ENCODE results near the gene YWHAQ. TPM values are rescaled to one million over a fixed set of nuclear protein-coding genes. Genes with fewer than 3 reads are reported as not detected.

The YWHAQ gene
- total and polyA plus RNA-seq, 9 of the 15 experiments (the other 6 are each of a cell fraction or from before 2014, with no cell fraction given), result 63.1 to 359 (median 203) TPM

- Histone ChIP-seq H3K27ac (ENCODE audit: extremely low read depth, low read depth, low read length) (no peak overlapping the region), H2AFZ (ENCODE audit: low read depth, low read length) (no peak overlapping the region), H3K36me3 (ENCODE audit: control insufficient read depth, insufficient read depth, low read length) (no peaks in the 10 kb centered on the region), H3K9ac (ENCODE audit: insufficient read depth in 1 of 2, low read depth in 2 of 2, low read length in 2 of 2) (peak overlapping the region in 1 of 2 experiments; percentile 22; a peak in 1 of 4 replicates), H3K4me1 (replicated peaks in 1 of 2; ENCODE audit: control insufficient read depth in 2 of 2, insufficient read depth in 2 of 2, low read length in 2 of 2) (no peaks in the 10 kb centered on the region; a peak in 1 of 5 replicates), H3K4me2 (ENCODE audit: insufficient read depth, low read length) (no peak overlapping the region), H3K27me3 (ENCODE audit: control insufficient read depth in 2 of 2, insufficient read depth in 2 of 2, low read length in 2 of 2) (peaks cover 11 to 17% of the 10 kb centered on the region in 2 experiments; a peak in 3 of 5 replicates), H3K79me2 (ENCODE audit: control insufficient read depth, insufficient read depth, low read length) (no peaks in the 10 kb centered on the region), H3K4me3 (no peak overlapping the region), H3K9me3 (replicated peaks; ENCODE audit: control insufficient read depth, insufficient read depth, low read depth, low read length) (no peaks in the 10 kb centered on the region), H3K9me1 (ENCODE audit: control insufficient read depth, insufficient read depth, low read length) (no peaks in the 10 kb centered on the region), H4K20me1 (replicated peaks; ENCODE audit: control insufficient read depth, insufficient read depth, low read length) (no peaks in the 10 kb centered on the region)
- CTCF ChIA-PET (ENCODE audit: low intra/inter-chr PET ratio), result no interaction called here
- BruUV-seq (replicated peaks), result no TSS peak
- DNase-seq (ENCODE audit: extremely low read depth in 1 of 4, low spot score in 3 of 4), result no peak
- WGBS (ENCODE audit: insufficient coverage, low coverage, missing lambda C conversion rate), result 3% methylated on average over 7 of the region's 7 CpGs
- ATAC-seq, result no peak; the same call in 2 of the 3 replicates
- in situ Hi-C loops (cut with MboI), result no loop called here
- POLR2A ChIA-PET, result interaction anchor here (0.7 to 1.2 kb wide), 3 partner anchors 9 to 10 kb away, joined by 3 to 5 read pairs (median 3); no protein-coding TSS in a partner anchor
- intact Hi-C loops (cut with micrococcal nuclease), result no loop called here
- FAIRE-seq, result peak; percentile 52
- no peak for TF ChIP-seq UBTF (IDR thresholded peaks at IDR 0.05; ENCODE audit: borderline replicate concordance in 1 of 2, low read depth in 2 of 2, low read length in 2 of 2)
- no peak for TF ChIP-seq CBFB (CRISPR knock-in tag; IDR thresholded peaks at IDR 0.05)
- no peak for TF ChIP-seq GTF3C2 (IDR thresholded peaks at IDR 0.05; ENCODE audit: borderline replicate concordance, extremely low read depth, insufficient read length)
- TF ChIP-seq EWSR1 (IDR thresholded peaks at IDR 0.05; ENCODE audit: borderline replicate concordance, low read depth, partially characterized antibody), result no peak
- no peak for TF ChIP-seq SNAPC5 (CRISPR knock-in tag; IDR thresholded peaks at IDR 0.05)
- no peak for TF ChIP-seq TRIM25 (IDR thresholded peaks at IDR 0.05; ENCODE audit: borderline replicate concordance)
- no peak for TF ChIP-seq ZNF696 (CRISPR knock-in tag; conservative IDR thresholded peaks at IDR 0.05)
- TF ChIP-seq RUNX1 (IDR thresholded peaks at IDR 0.05; ENCODE audit: low read depth), result no peak
- TF ChIP-seq MXI1 (IDR thresholded peaks at IDR 0.05; ENCODE audit: low read depth, low read length), result no peak
- no peak for TF ChIP-seq KDM5B (IDR thresholded peaks at IDR 0.05; ENCODE audit: insufficient replicate concordance, low read depth, low read length)
- no peak for TF ChIP-seq ZNF644 (tag; IDR thresholded peaks at IDR 0.05; ENCODE audit: low read depth)
- TF ChIP-seq SMARCC2 (IDR thresholded peaks at IDR 0.05; ENCODE audit: low read depth), result no peak
- no peak for TF ChIP-seq GATAD2B (IDR thresholded peaks at IDR 0.05; ENCODE audit: borderline replicate concordance)
Observed at GRCh38 chr2:9663008-9663879, 32.4 kb upstream of the YWHAQ start.

Data from K562 (cell line).